ENCODE data around the gene GH2.

DNA sequence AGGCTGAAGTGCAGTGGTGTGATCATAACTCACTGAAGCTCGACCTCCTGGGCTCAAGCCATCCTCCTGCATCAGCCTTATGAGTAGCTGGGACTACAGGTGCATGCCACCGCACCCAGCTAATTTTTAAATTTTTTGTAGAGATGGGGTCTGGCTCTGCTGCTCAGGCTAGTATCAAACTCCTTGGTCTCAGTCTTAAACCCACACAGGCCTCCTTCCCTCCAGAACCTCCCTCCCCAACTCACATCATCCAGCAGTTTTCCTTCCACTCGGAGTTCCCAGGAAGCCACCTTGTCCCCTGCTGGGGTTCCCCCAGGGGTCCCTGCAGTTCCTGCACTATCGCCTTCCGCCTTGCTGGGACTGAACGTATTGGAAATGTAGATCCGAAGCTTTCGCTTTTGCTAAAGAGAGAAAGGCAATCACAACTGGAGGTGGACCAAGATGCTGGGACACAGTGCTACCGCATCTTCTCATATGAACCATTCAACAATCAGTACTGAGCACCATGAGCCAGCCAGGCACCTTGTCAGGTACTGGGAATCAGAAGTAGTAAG lies 46.5 kb downstream of the GH2 start:
- TF ChIP-seq POLR2A (IDR thresholded peaks at IDR 0.05), result no peak
- TF ChIP-seq, protein P1, sequence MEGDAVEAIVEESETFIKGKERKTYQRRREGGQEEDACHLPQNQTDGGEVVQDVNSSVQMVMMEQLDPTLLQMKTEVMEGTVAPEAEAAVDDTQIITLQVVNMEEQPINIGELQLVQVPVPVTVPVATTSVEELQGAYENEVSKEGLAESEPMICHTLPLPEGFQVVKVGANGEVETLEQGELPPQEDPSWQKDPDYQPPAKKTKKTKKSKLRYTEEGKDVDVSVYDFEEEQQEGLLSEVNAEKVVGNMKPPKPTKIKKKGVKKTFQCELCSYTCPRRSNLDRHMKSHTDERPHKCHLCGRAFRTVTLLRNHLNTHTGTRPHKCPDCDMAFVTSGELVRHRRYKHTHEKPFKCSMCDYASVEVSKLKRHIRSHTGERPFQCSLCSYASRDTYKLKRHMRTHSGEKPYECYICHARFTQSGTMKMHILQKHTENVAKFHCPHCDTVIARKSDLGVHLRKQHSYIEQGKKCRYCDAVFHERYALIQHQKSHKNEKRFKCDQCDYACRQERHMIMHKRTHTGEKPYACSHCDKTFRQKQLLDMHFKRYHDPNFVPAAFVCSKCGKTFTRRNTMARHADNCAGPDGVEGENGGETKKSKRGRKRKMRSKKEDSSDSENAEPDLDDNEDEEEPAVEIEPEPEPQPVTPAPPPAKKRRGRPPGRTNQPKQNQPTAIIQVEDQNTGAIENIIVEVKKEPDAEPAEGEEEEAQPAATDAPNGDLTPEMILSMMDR (IDR thresholded peaks at IDR 0.05), result no peak
